HPDE6-E6E7 (cell line): ENCODE measurements around the gene CROCC.

ENCODE experiments used
- DNase-seq: peaks from one replicate; pipeline ENCODE4 v3.0.0; 2011; ENCODE audit warnings: missing footprints; ENCODE audit errors: extremely low spot score

Gene CROCC

GRCh38 chr1:16967095-16967575 is 45.4 kb downstream of the CROCC start:
- no peak for DNase-seq

GRCh38 chr1:16967962-16968361 is 46.2 kb downstream of the CROCC start:
- DNase-seq = no peak

- DNase-seq = no peak
Observed at GRCh38 chr1:16968372-16968771, 46.6 kb downstream of the CROCC start.

DNA sequence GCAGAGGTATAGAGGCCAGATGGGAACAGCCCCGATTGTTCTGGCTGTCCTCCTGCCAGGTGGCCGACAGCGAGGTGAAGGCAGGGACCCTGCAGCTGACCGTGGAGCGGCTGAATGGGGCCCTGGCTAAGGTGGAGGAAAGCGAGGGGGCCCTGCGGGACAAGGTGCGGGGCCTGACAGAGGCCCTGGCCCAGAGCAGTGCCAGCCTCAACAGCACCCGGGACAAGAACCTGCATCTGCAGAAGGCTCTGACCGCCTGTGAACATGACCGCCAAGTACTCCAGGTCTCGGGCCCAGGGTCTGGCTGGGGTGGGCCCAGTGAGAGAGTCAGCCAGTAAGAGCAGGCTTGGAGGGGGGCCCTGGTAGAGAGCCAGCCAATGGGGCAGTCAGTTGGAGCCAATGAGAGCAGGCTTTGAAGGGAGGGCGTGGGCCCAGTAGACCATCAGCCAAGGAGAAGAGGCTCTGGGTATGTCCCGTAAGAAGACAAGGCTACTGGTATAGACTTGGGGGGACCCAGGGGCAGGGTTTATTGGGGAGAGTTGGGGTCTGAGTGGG is 47.4 kb downstream of the CROCC start:
- no peak for DNase-seq

DNA sequence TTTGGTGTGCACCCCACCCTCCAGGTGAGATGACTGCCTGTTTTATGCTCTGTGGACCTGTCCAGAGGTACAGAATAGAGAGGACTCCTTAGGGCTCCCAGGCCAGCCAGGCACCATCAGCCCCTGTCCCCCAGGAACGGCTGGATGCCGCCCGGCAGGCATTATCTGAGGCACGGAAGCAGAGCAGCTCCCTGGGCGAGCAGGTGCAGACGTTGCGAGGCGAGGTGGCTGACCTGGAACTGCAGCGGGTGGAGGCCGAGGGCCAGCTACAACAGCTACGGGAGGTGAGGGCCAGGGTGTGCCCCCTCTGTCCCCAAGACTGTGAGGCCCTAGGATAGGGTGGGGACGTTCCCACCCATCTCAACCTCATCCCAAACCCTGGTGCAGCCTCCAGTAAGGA is 47.9 kb downstream of the CROCC start:
- DNase-seq = no peak

- DNase-seq = no peak
Observed at GRCh38 chr1:16970132-16970910, 48.6 kb downstream of the CROCC start.

GRCh38 chr1:16971341-16972188 is 49.8 kb downstream of the CROCC start:
- DNase-seq = no peak

GRCh38 chr1:16972189-16972895 is 50.6 kb downstream of the CROCC start:
- no peak for DNase-seq

GRCh38 chr1:16973215-16973614 is 51.5 kb downstream of the CROCC start:
- DNase-seq = no peak

- no peak for DNase-seq
Observed at GRCh38 chr1:16975211-16975610, 53.5 kb downstream of the CROCC start.

- DNase-seq = no peak
Observed at GRCh38 chr1:16975838-16976237, 54.1 kb downstream of the CROCC start.

DNA sequence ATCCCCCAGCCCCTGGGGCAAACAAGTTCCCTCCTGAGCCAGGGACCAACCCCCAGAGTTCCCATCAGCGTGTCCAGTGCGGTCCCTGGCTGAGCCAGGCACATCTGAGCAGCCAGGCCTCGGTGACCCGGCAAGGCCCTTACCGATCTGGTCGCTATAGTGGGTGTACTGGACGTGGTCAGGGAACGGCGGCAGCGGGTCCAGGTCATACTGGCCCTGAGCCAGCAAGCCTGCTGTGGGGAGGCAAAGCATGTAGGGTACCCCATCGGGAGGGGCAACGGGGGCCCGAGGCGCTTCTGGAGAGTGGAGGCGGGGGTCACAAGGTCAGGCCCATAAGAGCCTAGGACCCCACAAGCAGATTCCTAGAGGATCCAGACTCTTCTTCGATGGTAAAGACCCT is 55.2 kb downstream of the CROCC start:
- no peak for DNase-seq

GRCh38 chr1:16977377-16977776 is 55.6 kb downstream of the CROCC start:
- DNase-seq = no peak

- DNase-seq = no peak
Observed at GRCh38 chr1:16978139-16978538, 56.4 kb downstream of the CROCC start.

GRCh38 chr1:16978567-16979474 is 57.1 kb downstream of the CROCC start:
- DNase-seq = no peak

GRCh38 chr1:16979475-16980327 is 58.0 kb downstream of the CROCC start:
- no peak for DNase-seq

GRCh38 chr1:16980473-16981268 is 58.9 kb downstream of the CROCC start, which contains the start of gene MFAP2:
Gene MFAP2, minus strand, starts transcription at chr1:16980620. Its CDS starts 2,347 bp downstream, at chr1:16978273.
- DNase-seq = no peak

- peak; percentile 72 for DNase-seq
Observed at GRCh38 chr1:16981269-16981849, 59.6 kb downstream of the CROCC start.

DNA sequence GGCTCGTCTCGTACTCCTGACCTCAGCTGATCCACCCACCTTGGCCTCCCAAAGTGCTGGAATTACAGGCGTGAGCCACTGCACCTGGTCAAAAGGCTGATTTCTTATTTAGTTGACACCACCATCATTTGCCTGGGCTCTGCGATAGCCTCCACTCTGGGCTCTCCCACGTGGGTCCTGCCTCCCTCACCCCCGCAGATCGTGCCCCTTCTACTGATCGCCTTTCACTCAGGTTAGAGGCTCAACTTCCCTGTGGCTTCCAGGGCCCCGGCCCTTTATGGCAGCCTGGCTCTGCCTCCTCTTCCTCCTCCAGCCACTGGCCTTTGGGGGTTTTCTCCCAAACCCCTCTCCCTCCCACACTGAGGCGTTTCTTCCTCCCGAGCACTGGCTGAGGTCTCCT is 61.2 kb downstream of the CROCC start:
- no peak for DNase-seq
